GM23338 (cell line): ENCODE data around the gene GRIN2A. TPM values are rescaled to one million over a fixed set of nuclear protein-coding genes. Genes with fewer than 3 reads are reported as not detected.

ENCODE experiments used
- ATAC-seq: fragments of 200-7000 bp; cut with Tn5 transposase; 3 replicates; pipeline ENCODE4 v1.9.1; 2020
- DNase-seq: peaks from one replicate; pipeline ENCODE4 v3.0.0-alpha.2; 2015; ENCODE audit warnings: low spot score
- H2AFZ ChIP-seq: fragments of 200-600 bp; sonication (generic); 2 replicates; pipeline ENCODE4 v1.8.0; 2016; ENCODE audit warnings: antibody characterized with exemption, mild to moderate bottlenecking, moderate library complexity
- H3F3A ChIP-seq: fragments of 200-600 bp; sonication (generic); replicated peaks from 2 replicates; pipeline ENCODE4 v1.8.0; 2017; ENCODE audit warnings: antibody characterized with exemption, mixed run types, low read depth
- H3K27ac ChIP-seq: fragments of 200-600 bp; sonication (generic); 2 replicates; pipeline ENCODE4 v1.6.1; 2016; ENCODE audit warnings: low read depth
- H3K27me3 ChIP-seq: fragments of 200-600 bp; sonication (generic); 2 replicates; pipeline ENCODE4 v1.8.0; 2016; ENCODE audit warnings: mild to moderate bottlenecking, mixed run types, moderate library complexity; ENCODE audit not compliant: insufficient read depth
- H3K36me3 ChIP-seq: fragments of 200-600 bp; sonication (generic); 2 replicates; pipeline ENCODE4 v1.8.0; 2016; ENCODE audit warnings: mild to moderate bottlenecking; ENCODE audit not compliant: insufficient read depth
- H3K4me1 ChIP-seq: fragments of 200-600 bp; sonication (generic); 2 replicates; pipeline ENCODE4 v1.8.0; 2016; ENCODE audit warnings: mild to moderate bottlenecking, moderate library complexity; ENCODE audit not compliant: insufficient read depth
- H3K4me2 ChIP-seq: fragments of 200-600 bp; sonication (generic); 2 replicates; pipeline ENCODE4 v1.7.1; 2017; ENCODE audit warnings: mixed run types
- H3K4me3 ChIP-seq: fragments of 200-600 bp; sonication (generic); 2 replicates; pipeline ENCODE4 v1.6.1; 2016; ENCODE audit warnings: mixed run types
- H3K79me2 ChIP-seq: fragments of 200-600 bp; sonication (generic); replicated peaks from 2 replicates; pipeline ENCODE4 v1.8.0; 2017; ENCODE audit warnings: mild to moderate bottlenecking; ENCODE audit not compliant: insufficient read depth
- H3K9me2 ChIP-seq: fragments of 200-600 bp; sonication (generic); 2 replicates; pipeline ENCODE4 v1.8.0; 2017; ENCODE audit not compliant: insufficient read depth
- H4K20me1 ChIP-seq: fragments of 200-600 bp; sonication (generic); replicated peaks from 2 replicates; pipeline ENCODE4 v1.8.0; 2017; ENCODE audit warnings: mild to moderate bottlenecking; ENCODE audit not compliant: insufficient read depth
- H3K27ac Mint-ChIP-seq: 2 replicates; pipeline ENCODE4 v1.8.0; 2020; ENCODE audit warnings: inconsistent platforms, mild to moderate bottlenecking, moderate library complexity, mixed read lengths
- H3K27me3 Mint-ChIP-seq: 3 replicates; pipeline ENCODE4 v1.8.0; 2022; ENCODE audit warnings: low read depth, mild to moderate bottlenecking, moderate library complexity, mixed read lengths, inconsistent platforms; ENCODE audit not compliant: insufficient read depth, poor library complexity
- H3K36me3 Mint-ChIP-seq: 3 replicates; pipeline ENCODE4 v1.8.0; 2021; ENCODE audit warnings: low read depth, mild to moderate bottlenecking, inconsistent platforms, moderate library complexity, mixed read lengths
- H3K4me1 Mint-ChIP-seq: 3 replicates; pipeline ENCODE4 v1.8.0; 2020; ENCODE audit warnings: mild to moderate bottlenecking, inconsistent platforms, mixed read lengths
- H3K4me3 Mint-ChIP-seq: 3 replicates; pipeline ENCODE4 v1.8.0; 2021; ENCODE audit warnings: moderate library complexity, mild to moderate bottlenecking, inconsistent platforms, mixed read lengths
- H3K9me3 Mint-ChIP-seq: 3 replicates; pipeline ENCODE4 v1.8.0; 2020; ENCODE audit warnings: moderate library complexity, mild to moderate bottlenecking, inconsistent platforms, mixed read lengths
- CREB1 ChIP-seq: fragments of 250-450 bp; sonication (Bioruptor Pico); IDR thresholded peaks from 2 replicates; pipeline ENCODE4 v1.5.0; 2020; ENCODE audit warnings: low read depth, mild to moderate bottlenecking, moderate library complexity
- CTCF ChIP-seq, 2 experiments: fragments of 200-600 bp in 1 of 2; sonication (generic) in 1 of 2; conservative IDR thresholded peaks; 2 replicates each; pipeline versions ENCODE4 v1.5.1 to v1.6.1; 2016 to 2017; ENCODE audit warnings: antibody characterized with exemption in 2 of 2, low read depth in 2 of 2, mild to moderate bottlenecking in 2 of 2, moderate library complexity in 1 of 2
- EZH2 ChIP-seq: fragments of 200-600 bp; sonication (generic); IDR thresholded peaks from one replicate; pipeline ENCODE4 v1.8.0; 2017; ENCODE audit warnings: antibody characterized with exemption, mild to moderate bottlenecking, low read depth; ENCODE audit not compliant: unreplicated experiment
- EZH2phosphoT487 ChIP-seq: fragments of 200-600 bp; sonication (generic); IDR thresholded peaks from one replicate; pipeline ENCODE4 v1.8.1; 2018; ENCODE audit warnings: antibody characterized with exemption; ENCODE audit not compliant: unreplicated experiment
- NANOG ChIP-seq: IDR thresholded peaks from 2 replicates; pipeline ENCODE4 v1.6.1; 2016; ENCODE audit warnings: antibody characterized with exemption, borderline replicate concordance
- REST ChIP-seq: IDR thresholded peaks from one replicate; pipeline ENCODE4 v1.6.1; 2018; ENCODE audit warnings: antibody characterized with exemption; ENCODE audit not compliant: unreplicated experiment
- STAT1 ChIP-seq: IDR thresholded peaks from one replicate; pipeline ENCODE4 v1.6.1; 2016; ENCODE audit warnings: antibody characterized with exemption; ENCODE audit not compliant: unreplicated experiment
- ZNF114 ChIP-seq: fragments of 250-450 bp; sonication (Bioruptor Pico); IDR thresholded peaks from 2 replicates; pipeline ENCODE4 v1.5.0; 2020; ENCODE audit warnings: mild to moderate bottlenecking, moderate library complexity
- ZNF331 ChIP-seq: fragments of 250-450 bp; sonication (Bioruptor Pico); IDR thresholded peaks from 2 replicates; pipeline ENCODE4 v1.5.0; 2020; ENCODE audit warnings: low read depth, mild to moderate bottlenecking, moderate library complexity
- ZNF462 ChIP-seq: fragments of 250-450 bp; sonication (Bioruptor Pico); IDR thresholded peaks from 2 replicates; pipeline ENCODE4 v1.5.0; 2020; ENCODE audit warnings: mild to moderate bottlenecking, moderate library complexity
- polyA plus RNA-seq: library from polyadenylated mRNA; unstranded; fragments of >200 nt; fragmentation: Nextera tagmentation; extraction: Ambion mirVana; gene quantifications from 2 replicates; pipeline ENCODE4 v1.2.1, GENCODE V29; 2016
- total RNA-seq: library from RNA; depleted of rRNA; stranded (reverse); fragments of >200 nt; shearing (Covaris generic); gene quantifications from 2 replicates; pipeline ENCODE4 v1.2.3, GENCODE V29; 2014

The GRIN2A gene
- total and polyA plus RNA-seq, 2 experiments from 2014 or later = 0.89 to 5.1 TPM

- no peak overlapping the region for H3K4me2 ChIP-seq
- no peaks in the 10 kb centered on the region for H3K36me3 ChIP-seq
- no peak for TF ChIP-seq STAT1
- TF ChIP-seq ZNF462 (CRISPR knock-in tag) = no peak
- TF ChIP-seq ZNF331 (CRISPR knock-in tag) = no peak
- no peak for TF ChIP-seq CREB1 (CRISPR knock-in tag)
- TF ChIP-seq REST = no peak
- TF ChIP-seq EZH2 = no peak
- no peak for TF ChIP-seq NANOG
- no peak for TF ChIP-seq EZH2phosphoT487
- TF ChIP-seq ZNF114 (CRISPR knock-in tag) = no peak
- no peak for TF ChIP-seq CTCF (conservative IDR thresholded peaks at IDR 0.05; ENCODE audit: low read depth in 2 of 2)
- ATAC-seq (no peak), DNase-seq (no peak)
- Mint-ChIP-seq H3K36me3 (peaks cover 5% of the 10 kb centered on the region; the same call in 1 of the 3 replicates), H3K27ac (no peak overlapping the region), H3K9me3 (0 out of 3 replicates have a peak, but pooled peaks cover 2% of the 10 kb centered on the region), H3K4me3 (no peak overlapping the region), H3K27me3 (no peaks in the 10 kb centered on the region), H3K4me1 (peaks cover 49% of the 10 kb centered on the region)
- no peak overlapping the region for H3K27ac ChIP-seq
- H3F3A ChIP-seq = no peaks in the 10 kb centered on the region
- no peaks in the 10 kb centered on the region for H4K20me1 ChIP-seq
- H2AFZ ChIP-seq = no peak overlapping the region
- no peaks in the 10 kb centered on the region for H3K9me2 ChIP-seq
- H3K4me3 ChIP-seq = no peak overlapping the region
- no peaks in the 10 kb centered on the region for H3K79me2 ChIP-seq
- H3K27me3 ChIP-seq = no peaks in the 10 kb centered on the region
- H3K4me1 ChIP-seq = peaks cover 42% of the 10 kb centered on the region
These were observed 368.6 kb downstream of the GRIN2A start for GRCh38 chr16:9813665-9814064.
